ENCODE data around the gene DEFB129. TPM values are rescaled to one million over a fixed set of nuclear protein-coding genes. Genes with fewer than 3 reads are reported as not detected.

The DEFB129 gene
- total and polyA plus RNA-seq, 9 of the 15 experiments (the other 6 are each of a cell fraction or from before 2014, with no cell fraction given), result not detected

GRCh38 chr20:266596-267562 is 39.8 kb downstream of the DEFB129 start (continued):
- TF ChIP-seq ESRRA (IDR thresholded peaks at IDR 0.05; ENCODE audit: borderline replicate concordance, low read depth) (0 out of 2 replicates have a peak, but pooled peaks have one; percentile 43), ZKSCAN1 (IDR thresholded peaks at IDR 0.05; ENCODE audit: low read depth, low read length) (peak; percentile 51), GATA2 (CRISPR knock-in tag; IDR thresholded peaks at IDR 0.05) (peak; percentile 95), FOXK1 (CRISPR knock-in tag; IDR thresholded peaks at IDR 0.05; ENCODE audit: borderline replicate concordance) (peak; percentile 98), TEAD4 (IDR thresholded peaks at IDR 0.05; ENCODE audit: low read length) (peak; percentile 73), TEAD4 (CRISPR knock-in tag; IDR thresholded peaks at IDR 0.05; ENCODE audit: borderline replicate concordance) (peak; percentile 73; the same call in 1 of the 2 replicates), EZH2 (IDR thresholded peaks at IDR 0.05; ENCODE audit: borderline replicate concordance, low read depth, low read length) (no peak), MLX (CRISPR knock-in tag; conservative IDR thresholded peaks at IDR 0.05) (peak in 1 of 2 experiments; percentile 91; a peak in 2 of 4 replicates), EGR1 (conservative IDR thresholded peaks at IDR 0.05) (peak; percentile 36; the same call in 1 of the 2 replicates), NR4A1 (CRISPR knock-in tag; IDR thresholded peaks at IDR 0.05) (0 out of 2 replicates have a peak, but pooled peaks have one; percentile 61), NR4A1 (tag; IDR thresholded peaks at IDR 0.05) (peak; percentile 57), THRAP3 (IDR thresholded peaks at IDR 0.05; ENCODE audit: borderline replicate concordance) (no peak), PREB (CRISPR knock-in tag; IDR thresholded peaks at IDR 0.05) (no peak), ATF6 (CRISPR knock-in tag; IDR thresholded peaks at IDR 0.05) (peak; percentile 100)
- TF ChIP-seq, protein P1, sequence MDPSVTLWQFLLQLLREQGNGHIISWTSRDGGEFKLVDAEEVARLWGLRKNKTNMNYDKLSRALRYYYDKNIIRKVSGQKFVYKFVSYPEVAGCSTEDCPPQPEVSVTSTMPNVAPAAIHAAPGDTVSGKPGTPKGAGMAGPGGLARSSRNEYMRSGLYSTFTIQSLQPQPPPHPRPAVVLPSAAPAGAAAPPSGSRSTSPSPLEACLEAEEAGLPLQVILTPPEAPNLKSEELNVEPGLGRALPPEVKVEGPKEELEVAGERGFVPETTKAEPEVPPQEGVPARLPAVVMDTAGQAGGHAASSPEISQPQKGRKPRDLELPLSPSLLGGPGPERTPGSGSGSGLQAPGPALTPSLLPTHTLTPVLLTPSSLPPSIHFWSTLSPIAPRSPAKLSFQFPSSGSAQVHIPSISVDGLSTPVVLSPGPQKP (CRISPR knock-in tag; IDR thresholded peaks at IDR 0.05), result no peak
- TF ChIP-seq, protein P2, sequence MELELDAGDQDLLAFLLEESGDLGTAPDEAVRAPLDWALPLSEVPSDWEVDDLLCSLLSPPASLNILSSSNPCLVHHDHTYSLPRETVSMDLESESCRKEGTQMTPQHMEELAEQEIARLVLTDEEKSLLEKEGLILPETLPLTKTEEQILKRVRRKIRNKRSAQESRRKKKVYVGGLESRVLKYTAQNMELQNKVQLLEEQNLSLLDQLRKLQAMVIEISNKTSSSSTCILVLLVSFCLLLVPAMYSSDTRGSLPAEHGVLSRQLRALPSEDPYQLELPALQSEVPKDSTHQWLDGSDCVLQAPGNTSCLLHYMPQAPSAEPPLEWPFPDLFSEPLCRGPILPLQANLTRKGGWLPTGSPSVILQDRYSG (tag; conservative IDR thresholded peaks at IDR 0.05; ENCODE audit: low read depth), result 0 out of 2 replicates have a peak, but pooled peaks have one; percentile 63

All from K562 (cell line).